Neural progenitor cell (in vitro differentiated cells): Measurements from ENCODE around the gene KANK2. TPM values are rescaled to one million over a fixed set of nuclear protein-coding genes. Genes with fewer than 3 reads are reported as not detected.

ENCODE experiments used
- DNase-seq: peaks from one replicate; pipeline ENCODE4 v3.0.0-alpha.2; 2016; ENCODE audit warnings: low spot score
- H2AFZ ChIP-seq: fragments of 200-600 bp; sonication (generic); replicated peaks from 2 replicates; pipeline ENCODE4 v1.6.1; 2016; ENCODE audit warnings: antibody characterized with exemption
- H3F3A ChIP-seq: fragments of 200-600 bp; sonication (generic); 2 replicates; pipeline ENCODE4 v1.6.1; 2016; ENCODE audit warnings: antibody characterized with exemption, low read depth
- H3K27ac ChIP-seq: fragments of 200-600 bp; sonication (generic); 2 replicates; pipeline ENCODE4 v1.5.1; 2016; ENCODE audit warnings: mild to moderate bottlenecking
- H3K27me3 ChIP-seq: fragments of 200-600 bp; sonication (generic); 2 replicates; pipeline ENCODE4 v1.6.1; 2016; ENCODE audit warnings: mild to moderate bottlenecking, moderate library complexity
- H3K36me3 ChIP-seq: fragments of 200-600 bp; sonication (generic); 2 replicates; pipeline ENCODE4 v1.5.1; 2016
- H3K4me1 ChIP-seq: fragments of 200-600 bp; sonication (generic); 2 replicates; pipeline ENCODE4 v1.6.1; 2016; ENCODE audit warnings: mixed run types
- H3K4me2 ChIP-seq: fragments of 200-600 bp; sonication (generic); 2 replicates; pipeline ENCODE4 v1.6.1; 2016
- H3K4me3 ChIP-seq: fragments of 200-600 bp; sonication (generic); 2 replicates; pipeline ENCODE4 v1.5.1; 2016
- H3K79me2 ChIP-seq: fragments of 200-600 bp; sonication (generic); 2 replicates; pipeline ENCODE4 v1.6.1; 2016; ENCODE audit warnings: low read depth
- H3K9ac ChIP-seq: fragments of 200-600 bp; sonication (generic); 2 replicates; pipeline ENCODE4 v1.6.1; 2016
- H3K9me3 ChIP-seq: fragments of 200-600 bp; sonication (generic); 2 replicates; pipeline ENCODE4 v1.5.1; 2016; ENCODE audit warnings: low read depth
- H4K20me1 ChIP-seq: fragments of 200-600 bp; sonication (generic); 2 replicates; pipeline ENCODE4 v1.6.1; 2016; ENCODE audit warnings: low read depth
- H3K27ac Mint-ChIP-seq: 3 replicates; pipeline ENCODE4 v1.8.0; 2021; ENCODE audit warnings: mixed read lengths
- H3K27me3 Mint-ChIP-seq: 2 replicates; pipeline ENCODE4 v1.8.0; 2022; ENCODE audit warnings: low read depth, mild to moderate bottlenecking, inconsistent platforms, moderate library complexity, mixed read lengths; ENCODE audit not compliant: insufficient read depth
- H3K36me3 Mint-ChIP-seq: 3 replicates; pipeline ENCODE4 v1.8.0; 2021; ENCODE audit warnings: mixed read lengths
- H3K4me1 Mint-ChIP-seq: 3 replicates; pipeline ENCODE4 v1.8.0; 2021; ENCODE audit warnings: mixed read lengths
- H3K4me3 Mint-ChIP-seq: 3 replicates; pipeline ENCODE4 v1.8.0; 2021; ENCODE audit warnings: mild to moderate bottlenecking, moderate library complexity, mixed read lengths
- H3K9me3 Mint-ChIP-seq: 3 replicates; pipeline ENCODE4 v1.8.0; 2020; ENCODE audit warnings: mixed read lengths
- CTCF ChIP-seq: fragments of 200-600 bp; sonication (generic); IDR thresholded peaks from 2 replicates; pipeline ENCODE4 v1.5.1; 2017; ENCODE audit warnings: antibody characterized with exemption, mild to moderate bottlenecking
- EZH2 ChIP-seq: fragments of 200-600 bp; sonication (generic); IDR thresholded peaks from 2 replicates; pipeline ENCODE4 v1.6.1; 2017; ENCODE audit warnings: antibody characterized with exemption, mild to moderate bottlenecking, moderate library complexity
- EZH2phosphoT487 ChIP-seq: fragments of 200-600 bp; sonication (generic); IDR thresholded peaks from 2 replicates; pipeline ENCODE4 v1.6.1; 2017; ENCODE audit warnings: antibody characterized with exemption
- total RNA-seq: library from RNA; depleted of rRNA; stranded (reverse); fragments of >200 nt; gene quantifications from 2 replicates; pipeline ENCODE4 v1.2.3, GENCODE V29; 2015; ENCODE audit warnings: low replicate concordance

The KANK2 gene
- total RNA-seq, 1 donor from 2014 or later = 17.5 TPM

GRCh38 chr19:11115042-11115441 lies 82.3 kb downstream of the KANK2 start:
- Histone ChIP-seq H3K27me3 (no peaks in the 10 kb centered on the region), H3K27ac (no peak overlapping the region), H3K9me3 (no peaks in the 10 kb centered on the region), H3K4me2 (no peak overlapping the region), H4K20me1 (peaks cover 49% of the 10 kb centered on the region), H2AFZ (no peak overlapping the region), H3K9ac (no peak overlapping the region), H3F3A (peaks cover 25% of the 10 kb centered on the region), H3K4me1 (no peaks in the 10 kb centered on the region), H3K36me3 (peaks cover 23% of the 10 kb centered on the region), H3K4me3 (no peak overlapping the region), H3K79me2 (peaks cover 19% of the 10 kb centered on the region)
- no peak for DNase-seq
- no peak for TF ChIP-seq EZH2phosphoT487
- TF ChIP-seq CTCF = no peak
- TF ChIP-seq EZH2 = no peak
- Mint-ChIP-seq H3K4me3 (no peak overlapping the region), H3K9me3 (no peaks in the 10 kb centered on the region), H3K4me1 (no peaks in the 10 kb centered on the region), H3K36me3 (peaks cover 43% of the 10 kb centered on the region), H3K27ac (no peak overlapping the region), H3K27me3 (peaks cover 4% of the 10 kb centered on the region)

Other genes starting within 250 kb of the KANK2 start
- gene SMARCA4, start 236.5 kb downstream of the KANK2 start, total RNA-seq = 169 and 257 TPM in 2 replicates
- gene LDLR, start 108.1 kb downstream of the KANK2 start, total RNA-seq = 39.3 and 78.0 TPM in 2 replicates
- gene SPC24, start 41.8 kb downstream of the KANK2 start, total RNA-seq = 56.7 and 57.1 TPM in 2 replicates
- gene ANGPTL8, start 42.1 kb upstream of the KANK2 start, total RNA-seq = not detected in 2 replicates
- gene DOCK6, start 65.0 kb upstream of the KANK2 start, total RNA-seq = 10.0 and 27.5 TPM in 2 replicates
- gene TSPAN16, start 98.6 kb upstream of the KANK2 start, total RNA-seq = not detected in 2 replicates
- gene RAB3D, start 142.1 kb upstream of the KANK2 start, total RNA-seq = 5.5 and 8.5 TPM in 2 replicates
- 57.0 and 77.1 TPM in 2 replicates for gene TMEM205, start 148.7 kb upstream of the KANK2 start, total RNA-seq
- gene CCDC159, start 149.0 kb upstream of the KANK2 start, total RNA-seq = 1.8 and 4.4 TPM in 2 replicates
- gene PLPPR2, start 157.9 kb upstream of the KANK2 start, total RNA-seq = 0.80 and 3.1 TPM in 2 replicates
- gene SWSAP1, start 177.1 kb upstream of the KANK2 start, total RNA-seq = 1.0 and 1.5 TPM in 2 replicates
- 6.5 and 7.3 TPM in 2 replicates for gene EPOR, start 186.8 kb upstream of the KANK2 start, total RNA-seq
- 0.49 and 4.7 TPM in 2 replicates for gene RGL3, start 221.8 kb upstream of the KANK2 start, total RNA-seq
- 0.47 and 1.5 TPM in 2 replicates for gene ODAD3, start 237.6 kb upstream of the KANK2 start, total RNA-seq
- gene PRKCSH, start 238.1 kb upstream of the KANK2 start, total RNA-seq = 53.6 and 130 TPM in 2 replicates